Measurements from ENCODE around the gene GSK3B. TPM values are rescaled to one million over a fixed set of nuclear protein-coding genes. Genes with fewer than 3 reads are reported as not detected.

GSK3B gene
- polyA plus RNA-seq (ENCODE audit: insufficient read length in 10 of 10): 10 to 100 TPM; 21.6 to 34.3 (median 28.3) TPM
- long read RNA-seq, donor 1, full-length matches to known transcripts: 6 of 6 reads
- long read RNA-seq, donor 1, partial matches to known transcripts: 0 of 6 reads
- long read RNA-seq, donor 1, other reads (novel, unspliced or antisense): 0 of 6 reads
- long read RNA-seq, donor 2, full-length matches to known transcripts: 1 of 1 reads
- long read RNA-seq, donor 2, partial matches to known transcripts: 0 of 1 reads
- long read RNA-seq, donor 2, other reads (novel, unspliced or antisense): 0 of 1 reads
- long read RNA-seq, donor 3: 0 reads
- long read RNA-seq, donor 4, partial matches to known transcripts: 0 of 1 reads
- long read RNA-seq, donor 4, other reads (novel, unspliced or antisense): 0 of 1 reads
- long read RNA-seq, donor 5, full-length matches to known transcripts: 4 of 4 reads
- long read RNA-seq, donor 5, partial matches to known transcripts: 0 of 4 reads
- long read RNA-seq, donor 5, other reads (novel, unspliced or antisense): 0 of 4 reads
- long read RNA-seq, donor 6, full-length matches to known transcripts: 2 of 2 reads
- long read RNA-seq, donor 6, partial matches to known transcripts: 0 of 2 reads
- long read RNA-seq, donor 6, other reads (novel, unspliced or antisense): 0 of 2 reads
- long read RNA-seq, donor 7, full-length matches to known transcripts: 4 of 4 reads
- long read RNA-seq, donor 7, partial matches to known transcripts: 0 of 4 reads
- long read RNA-seq, donor 7, other reads (novel, unspliced or antisense): 0 of 4 reads
- long read RNA-seq, donor 8, full-length matches to known transcripts: 2 of 2 reads
- long read RNA-seq, donor 8, partial matches to known transcripts: 0 of 2 reads
- long read RNA-seq, donor 8, other reads (novel, unspliced or antisense): 0 of 2 reads
- long read RNA-seq, donor 9: 0 reads

GRCh38 chr3:120093911-120094775 lies at the start of gene GSK3B:
TSS of gene GSK3B (minus strand) at chr3:120094447. CDS start at chr3:120093434, 1,013 bp downstream.
- peak in 1 of 3 donors; percentile 94 for DNase-seq

GRCh38 chr3:120143676-120144075 lies 49.4 kb upstream of the GSK3B start:
- DNase-seq: no peak

DNA sequence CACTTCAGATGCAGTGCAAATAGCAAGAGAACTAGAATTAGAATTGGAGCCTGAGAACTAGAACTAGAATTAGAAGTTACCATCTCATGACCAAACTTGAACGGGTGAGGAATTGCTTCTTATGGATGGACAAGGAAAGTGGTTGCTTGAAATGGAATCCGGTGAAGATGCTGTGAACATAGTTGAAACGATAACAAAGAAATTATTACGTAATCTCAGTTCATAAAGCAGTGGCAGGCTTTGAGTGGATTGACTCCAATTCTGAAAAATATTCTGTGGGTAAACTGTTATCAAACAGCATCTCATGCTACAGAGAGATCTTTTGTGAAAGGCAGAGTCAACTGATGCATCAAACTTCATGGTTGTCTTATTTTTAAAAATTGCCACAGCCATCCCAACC lies 48.0 kb upstream of the GSK3B start:
- DNase-seq: no peak

GRCh38 chr3:120140098-120140742 lies 46.0 kb upstream of the GSK3B start:
- DNase-seq: no peak

- DNase-seq: no peak
Measured at GRCh38 chr3:120139140-120139539, 44.9 kb upstream of the GSK3B start.

DNA sequence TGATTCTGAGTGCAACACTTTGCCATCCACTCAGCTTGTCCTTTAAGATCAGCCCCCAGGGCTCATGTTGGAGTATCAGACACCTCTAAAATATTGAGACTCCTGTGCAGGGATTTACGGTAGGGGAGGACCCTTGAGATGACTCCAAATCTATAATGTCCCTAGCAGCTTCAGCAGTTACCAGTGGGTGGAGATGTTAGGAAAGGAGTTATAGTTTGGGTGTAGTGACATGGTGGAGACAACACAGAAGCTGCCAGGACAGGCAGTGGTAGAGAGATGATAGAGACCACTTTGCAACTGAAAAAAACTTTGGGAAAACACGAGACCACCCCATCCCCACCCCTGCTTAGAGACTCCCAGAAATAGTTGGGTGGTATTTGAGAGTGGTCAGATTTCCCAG lies 43.3 kb upstream of the GSK3B start:
- no peak for DNase-seq

DNA sequence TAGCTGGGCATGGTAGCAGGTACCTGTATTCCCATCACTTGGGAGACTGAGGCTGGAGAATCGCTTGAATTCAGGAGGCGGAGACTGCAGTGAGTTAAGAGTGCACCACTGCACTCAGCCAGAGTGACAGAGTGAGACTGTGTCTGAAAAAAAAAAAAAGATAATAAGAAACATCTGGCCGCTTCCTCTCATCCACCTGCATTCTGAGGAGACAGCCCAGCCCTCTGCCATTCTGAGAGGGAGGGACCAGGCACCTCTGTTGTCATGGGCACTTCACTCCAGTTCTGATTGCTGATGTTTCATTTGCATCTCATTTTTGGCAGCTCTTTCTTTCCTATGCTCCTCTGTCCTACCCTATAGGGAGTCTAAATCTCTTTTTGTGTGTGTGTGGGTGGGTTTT lies 36.4 kb upstream of the GSK3B start:
- DNase-seq: no peak

- no peak for DNase-seq
Measured at GRCh38 chr3:120129718-120130513, 35.7 kb upstream of the GSK3B start.

DNA sequence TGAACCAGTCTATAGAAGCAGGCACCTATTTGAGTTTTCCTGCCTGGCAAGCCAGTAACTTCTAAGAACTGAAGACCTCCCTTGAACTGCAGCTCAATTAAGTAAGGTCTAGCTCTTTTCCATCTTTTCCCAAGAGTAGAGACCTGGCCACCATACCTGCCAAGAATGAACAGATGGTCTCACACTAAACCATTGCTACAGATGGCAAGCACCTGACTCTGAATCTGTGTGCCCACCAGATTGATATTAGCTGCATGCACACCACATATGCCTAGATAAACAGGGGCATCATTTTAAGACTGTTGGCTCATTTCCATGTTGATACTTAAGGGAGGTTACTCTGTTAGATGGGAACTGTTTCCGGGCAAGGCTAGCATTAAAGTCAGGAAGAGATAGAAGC lies 34.8 kb upstream of the GSK3B start:
- no peak for DNase-seq

DNA sequence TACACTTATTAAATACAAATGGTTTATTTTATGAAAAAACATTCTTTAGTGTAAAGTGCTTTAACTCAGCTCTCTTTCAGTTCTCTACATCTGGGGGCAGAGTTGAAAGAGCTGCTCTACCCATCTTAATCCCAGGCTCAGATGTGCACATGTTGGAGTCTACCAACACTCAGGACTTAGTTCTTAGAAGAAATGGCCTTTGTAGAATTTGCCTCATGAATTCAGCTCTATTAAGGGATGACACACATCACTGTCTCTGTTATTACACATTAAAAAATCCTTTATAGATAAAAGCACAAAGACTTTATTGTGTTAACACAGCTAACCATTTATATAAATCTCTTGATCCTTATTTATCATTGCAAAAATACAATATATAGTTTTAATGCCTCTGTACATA lies 31.7 kb upstream of the GSK3B start:
- no peak for DNase-seq

GRCh38 chr3:120119846-120120510 lies 25.7 kb upstream of the GSK3B start:
- DNase-seq: no peak

DNA sequence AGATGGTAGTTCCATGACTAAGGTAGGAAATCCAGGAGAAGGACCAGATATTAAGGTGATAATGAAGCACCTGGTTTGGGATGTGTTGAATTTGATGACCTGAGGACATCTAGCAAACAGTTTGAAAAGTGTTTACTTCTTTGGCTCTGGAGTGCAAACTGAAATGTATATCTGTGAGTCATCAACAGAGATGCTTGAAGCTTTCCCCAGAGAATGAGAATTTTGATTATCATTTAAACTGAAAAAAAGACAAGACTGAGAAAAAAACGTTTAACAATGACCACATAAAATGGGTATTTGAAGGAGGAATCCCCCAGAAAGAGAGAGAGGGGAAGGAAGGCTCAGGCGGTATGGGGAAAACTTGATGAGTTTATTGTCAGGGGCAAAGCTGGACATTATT lies 20.7 kb upstream of the GSK3B start:
- DNase-seq: no peak

DNA sequence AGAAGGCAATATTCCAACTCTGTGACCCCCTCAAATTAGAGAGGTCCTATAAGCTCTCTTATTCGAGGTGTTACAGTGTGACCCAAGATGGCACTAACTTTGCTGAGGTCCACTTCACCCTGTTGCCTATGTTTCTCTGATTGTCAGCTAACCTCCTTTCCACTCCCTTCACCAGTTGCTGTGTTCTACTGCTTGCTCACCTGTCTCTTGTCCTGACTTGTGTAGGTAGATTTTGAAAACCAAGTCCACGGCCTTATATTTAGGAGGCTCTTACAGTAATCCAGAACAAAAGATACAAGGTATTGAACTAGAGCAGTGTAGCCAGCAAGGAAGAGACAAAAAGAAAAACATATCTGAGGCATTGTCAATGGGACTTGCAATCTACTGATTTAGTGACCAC lies 20.1 kb upstream of the GSK3B start:
- no peak for DNase-seq

DNA sequence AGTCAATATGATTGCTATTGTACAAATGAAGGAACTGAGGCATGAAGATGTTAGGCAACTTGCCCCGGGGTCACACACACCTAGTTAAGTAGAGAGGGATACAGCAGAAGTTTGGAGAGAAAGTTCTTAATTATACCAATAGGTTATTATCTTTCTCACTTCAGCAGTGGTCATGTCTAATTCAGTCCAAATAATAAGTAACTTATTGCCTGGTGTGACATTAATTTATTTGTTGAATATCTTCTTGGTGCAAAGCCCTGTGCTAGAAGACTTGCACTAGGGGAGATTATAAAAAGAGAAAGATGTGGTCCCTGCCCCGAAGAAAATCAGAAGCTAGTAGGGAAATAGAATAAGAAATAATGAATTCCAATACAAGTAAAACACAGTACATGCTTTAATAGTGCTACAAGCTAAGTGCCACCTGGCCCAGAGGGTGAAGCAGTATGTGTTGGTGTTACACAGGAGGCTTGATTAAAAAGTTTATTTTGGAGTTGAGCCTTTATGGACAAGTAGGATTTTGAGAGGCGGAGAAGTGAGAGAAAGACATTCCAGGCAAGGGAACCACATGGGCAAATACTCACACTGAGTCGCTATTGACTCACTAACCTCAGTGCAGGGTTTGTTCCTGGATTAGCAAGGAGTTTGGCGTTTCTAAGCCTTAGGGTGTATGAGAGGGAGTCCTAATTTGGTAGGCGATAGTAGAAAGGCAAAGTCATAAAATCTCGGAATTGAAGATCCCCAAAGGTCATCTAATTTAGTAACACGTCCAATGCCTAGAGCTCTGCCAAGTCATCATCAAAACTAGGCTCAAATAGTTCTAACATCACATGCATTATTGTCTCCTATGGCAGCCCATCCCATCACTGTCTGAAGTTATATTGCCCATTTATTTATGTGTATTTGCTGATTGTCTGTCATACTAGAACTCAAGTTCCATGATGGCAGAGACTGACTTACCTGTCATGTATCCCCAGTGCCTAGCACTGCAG lies 19.2 kb upstream of the GSK3B start:
- DNase-seq: peak in 1 of 3 donors; percentile 64

- DNase-seq: no peak
Measured at GRCh38 chr3:120111898-120112297, 17.7 kb upstream of the GSK3B start.

DNA sequence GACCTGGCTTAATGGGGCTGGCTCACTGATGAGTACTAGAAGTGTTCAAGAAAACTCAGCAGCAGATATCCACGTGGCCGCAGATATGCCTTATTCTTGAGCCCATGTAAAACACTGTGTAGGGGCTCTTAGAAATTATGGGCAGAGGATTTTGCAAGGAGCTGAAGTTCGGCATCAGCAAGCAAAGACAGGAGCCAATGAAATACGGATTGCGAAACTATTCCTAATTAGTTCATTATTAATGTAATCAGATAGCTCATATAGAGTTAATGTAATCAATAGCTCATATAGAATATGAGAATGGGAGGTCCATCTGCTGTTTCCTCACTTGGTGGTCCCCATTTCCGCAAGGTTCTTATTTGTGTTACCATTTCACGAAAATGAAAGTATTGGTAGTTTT lies 9.0 kb upstream of the GSK3B start:
- DNase-seq: no peak

DNA sequence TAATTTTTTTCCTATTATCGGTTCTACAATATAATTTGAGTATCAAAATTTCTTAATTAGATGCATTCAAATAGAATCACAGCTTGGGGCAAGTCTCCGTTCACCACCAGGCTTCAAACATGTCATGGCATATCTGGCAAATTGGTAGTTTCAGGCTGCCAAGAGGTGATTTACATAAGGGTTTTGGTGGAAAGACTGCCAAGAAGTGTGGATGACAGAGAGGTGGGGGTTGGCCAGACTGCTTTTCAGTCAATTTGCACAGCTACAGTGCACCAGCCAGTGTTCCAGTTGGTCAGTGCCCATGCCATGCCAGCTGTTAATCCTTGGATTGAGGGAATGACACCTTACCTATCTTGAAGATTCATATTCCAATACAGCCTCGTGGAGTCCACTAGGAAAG lies 8.4 kb upstream of the GSK3B start:
- no peak for DNase-seq

DNA sequence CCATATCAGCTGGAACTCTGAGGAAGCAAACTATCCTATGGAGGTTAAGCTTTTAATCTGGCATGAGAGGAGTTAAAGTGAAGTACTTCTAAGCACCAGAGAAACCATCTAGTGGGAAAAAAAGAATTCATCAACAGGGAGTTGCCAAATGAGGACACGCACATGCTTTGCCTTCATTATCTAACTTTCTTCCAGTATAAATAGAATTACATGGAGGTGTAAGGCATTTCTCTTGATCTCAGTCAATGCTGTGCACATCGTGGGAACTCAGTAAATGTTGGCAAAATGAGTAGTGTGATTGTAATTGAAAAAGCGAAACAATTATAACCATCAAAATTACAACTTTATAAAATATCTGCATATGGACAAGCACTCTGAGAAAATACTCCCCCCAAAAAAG lies 8.0 kb upstream of the GSK3B start:
- no peak for DNase-seq

GRCh38 chr3:120101624-120102023 lies 7.4 kb upstream of the GSK3B start:
- no peak for DNase-seq
